ENCODE measurements around the gene SLC9A9.

- no peak for TF ChIP-seq CREB5 (CRISPR knock-in tag; IDR thresholded peaks at IDR 0.05; ENCODE audit: low read depth)
- TF ChIP-seq ISL1 (CRISPR knock-in tag; IDR thresholded peaks at IDR 0.05), result no peak
- no peak for TF ChIP-seq ZFP30 (CRISPR knock-in tag; IDR thresholded peaks at IDR 0.05)
- no peak for TF ChIP-seq ARNTL (CRISPR knock-in tag; IDR thresholded peaks at IDR 0.05; ENCODE audit: borderline replicate concordance, low read depth)
- TF ChIP-seq BACH2 (CRISPR knock-in tag; IDR thresholded peaks at IDR 0.05; ENCODE audit: borderline replicate concordance), result no peak
Observed at GRCh38 chr3:143482106-143483088, 365.9 kb downstream of the SLC9A9 start.
